Right renal pelvis (tissue), 4 donors: ENCODE measurements around the gene C10orf95. TPM values are rescaled to one million over a fixed set of nuclear protein-coding genes. Genes with fewer than 3 reads are reported as not detected.

Source experiments
- DNase-seq, 4 donors: peaks; one replicate each; pipeline ENCODE4 v3.0.0-alpha.2; 2013; ENCODE audit warnings: low read depth in 4 of 4, low spot score in 3 of 4, missing footprints in 1 of 4
- polyA plus RNA-seq, 4 donors: library from polyadenylated mRNA; unstranded; fragments of 120-200 nt; gene quantifications; one replicate each; pipeline ENCODE4 v1.2.1, GENCODE V29; 2013; ENCODE audit not compliant: insufficient read length in 4 of 4

The C10orf95 gene
- polyA plus RNA-seq, 4 donors, result 0.58 to 1.3 (median 0.83) TPM

- DNase-seq, result no peak
Measured at GRCh38 chr10:102419269-102420180, 31.8 kb downstream of the C10orf95 start.

- DNase-seq, result no peak
Measured at GRCh38 chr10:102418622-102419268, 32.6 kb downstream of the C10orf95 start, which contains the start of gene PSD. PSD (minus strand) TSS chr10:102418785; CDS start chr10:102417038, 1,747 bp downstream.

GRCh38 chr10:102416695-102417094, 34.6 kb downstream of the C10orf95 start:
- DNase-seq, result no peak

- DNase-seq, result no peak
Measured at GRCh38 chr10:102416283-102416682, 35.1 kb downstream of the C10orf95 start.

GRCh38 chr10:102414749-102415148, 36.6 kb downstream of the C10orf95 start:
- DNase-seq, result no peak

GRCh38 chr10:102413806-102414561, 37.4 kb downstream of the C10orf95 start:
- DNase-seq, result no peak

GRCh38 chr10:102413053-102413705, 38.2 kb downstream of the C10orf95 start:
- DNase-seq, result no peak

- no peak for DNase-seq
Measured at GRCh38 chr10:102412293-102412692, 39.0 kb downstream of the C10orf95 start.

- DNase-seq, result no peak
Measured at GRCh38 chr10:102411341-102412255, 39.7 kb downstream of the C10orf95 start.

GRCh38 chr10:102410429-102411073, 40.8 kb downstream of the C10orf95 start:
- DNase-seq, result no peak

- no peak for DNase-seq
Measured at GRCh38 chr10:102409604-102410428, 41.5 kb downstream of the C10orf95 start.

- DNase-seq, result no peak
Measured at GRCh38 chr10:102408728-102409603, 42.4 kb downstream of the C10orf95 start.

GRCh38 chr10:102408131-102408727, 43.1 kb downstream of the C10orf95 start:
- no peak for DNase-seq

GRCh38 chr10:102407425-102408130, 43.8 kb downstream of the C10orf95 start:
- DNase-seq, result no peak

- no peak for DNase-seq
Measured at GRCh38 chr10:102406815-102407214, 44.5 kb downstream of the C10orf95 start.

GRCh38 chr10:102405632-102406031, 45.7 kb downstream of the C10orf95 start:
- DNase-seq, result no peak
